Mononuclear cell (primary cell): Measurements from ENCODE around the gene AFF3. TPM values are rescaled to one million over a fixed set of nuclear protein-coding genes. Genes with fewer than 3 reads are reported as not detected.
"Not testable (repeated sequence)": the region's sequence is repeated elsewhere in the genome, so short reads cannot be mapped to it uniquely, and the experiment has no call there.

Experiments used
- H3K27me3 ChIP-seq: 2 replicates; pipeline ENCODE4 v1.6.0; 2011; ENCODE audit warnings: low read length, control low read depth; ENCODE audit not compliant: insufficient read depth
- H3K4me1 ChIP-seq: 2 replicates; pipeline ENCODE4 v1.5.1; 2011; ENCODE audit warnings: mild to moderate bottlenecking, low read length, control low read depth; ENCODE audit not compliant: insufficient read depth
- H3K4me3 ChIP-seq: 2 replicates; pipeline ENCODE4 v1.5.1; 2011; ENCODE audit warnings: mild to moderate bottlenecking, low read length, moderate library complexity
- H3K9me3 ChIP-seq: 2 replicates; pipeline ENCODE4 v1.5.1; 2011; ENCODE audit warnings: low read depth, mild to moderate bottlenecking, control low read depth, low read length
- total RNA-seq: library from RNA; depleted of rRNA; stranded (reverse); fragments of >200 nt; gene quantifications from one replicate; pipeline ENCODE4 v1.2.3, GENCODE V29; 2012

The AFF3 gene
- total RNA-seq, 1 donor: 21.9 TPM

GRCh38 chr2:99956232-99957030 is 186.0 kb downstream of the AFF3 start:
- Histone ChIP-seq H3K4me3 (no peak overlapping the region), H3K9me3 (no peaks in the 10 kb centered on the region), H3K27me3 (no peaks in the 10 kb centered on the region), H3K4me1 (peaks cover 5% of the 10 kb centered on the region)

- Histone ChIP-seq H3K27me3 (no peaks in the 10 kb centered on the region), H3K4me1 (peaks cover 5% of the 10 kb centered on the region), H3K9me3 (no peaks in the 10 kb centered on the region), H3K4me3 (no peak overlapping the region)
These were observed 188.6 kb downstream of the AFF3 start for GRCh38 chr2:99953750-99954149.

DNA sequence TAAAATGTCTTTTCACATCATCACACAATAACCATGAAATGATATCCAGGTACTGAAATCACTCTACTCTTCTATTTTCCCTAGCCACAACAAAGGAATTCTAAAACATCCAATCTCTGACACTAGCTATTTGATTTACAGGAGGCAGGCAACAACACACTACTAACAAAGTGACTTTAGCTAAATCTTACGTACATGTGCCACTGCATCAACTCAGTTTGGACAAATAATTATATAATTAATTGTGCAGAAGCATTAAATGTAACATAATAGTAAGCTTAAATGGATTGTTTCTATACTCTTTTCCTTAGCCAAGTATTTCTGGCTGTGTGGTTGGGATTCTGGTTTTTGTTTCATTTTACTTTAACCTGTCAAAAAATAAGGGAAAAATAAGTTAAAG is 192.4 kb downstream of the AFF3 start:
- no peaks in the 10 kb centered on the region for H3K4me1 ChIP-seq
- H3K27me3 ChIP-seq: no peaks in the 10 kb centered on the region
- no peak overlapping the region for H3K4me3 ChIP-seq
- no peaks in the 10 kb centered on the region for H3K9me3 ChIP-seq

DNA sequence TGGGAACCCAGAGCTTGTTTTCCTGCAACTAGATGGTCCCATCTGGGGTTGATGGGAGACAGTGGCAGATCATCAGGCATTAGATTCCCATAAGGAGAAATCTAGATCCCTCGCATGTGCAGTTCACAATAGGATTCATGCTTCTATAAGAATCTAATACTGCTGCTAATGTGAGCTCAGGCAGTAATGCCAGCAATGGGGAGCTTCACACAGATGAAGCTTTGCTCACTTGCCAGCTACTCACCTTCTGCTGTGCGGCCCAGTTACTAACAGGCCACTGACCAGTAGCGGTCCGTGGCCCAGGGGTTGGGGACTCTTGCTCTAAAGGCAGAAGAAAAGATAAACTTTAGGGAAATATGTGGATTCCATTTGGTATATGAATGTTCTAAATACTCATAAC is 192.9 kb downstream of the AFF3 start:
- Histone ChIP-seq H3K27me3 (no peaks in the 10 kb centered on the region), H3K9me3 (no peaks in the 10 kb centered on the region), H3K4me3 (no peak overlapping the region), H3K4me1 (no peaks in the 10 kb centered on the region)

GRCh38 chr2:99948010-99948409 is 194.4 kb downstream of the AFF3 start:
- Histone ChIP-seq H3K9me3 (no peaks in the 10 kb centered on the region), H3K27me3 (no peaks in the 10 kb centered on the region), H3K4me1 (no peaks in the 10 kb centered on the region), H3K4me3 (no peak overlapping the region)

DNA sequence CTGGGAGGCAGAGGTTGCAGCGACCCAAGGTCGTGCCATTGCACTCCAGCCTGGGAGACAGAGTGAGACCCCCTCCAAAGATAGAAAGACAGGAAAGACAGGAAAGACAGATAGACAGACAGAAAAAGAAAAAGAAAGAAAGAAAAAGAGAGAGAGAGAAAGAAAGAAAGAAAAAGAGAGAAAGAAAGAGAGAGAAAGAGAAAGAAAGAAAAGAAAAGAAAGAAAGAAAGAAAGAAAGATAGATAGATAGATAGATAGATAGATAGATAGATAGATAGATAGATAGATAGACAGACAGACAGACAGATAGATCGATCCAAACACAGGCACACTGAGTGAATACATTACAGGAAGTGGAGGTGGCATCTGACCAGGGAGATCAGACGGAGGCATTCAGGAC is 195.0 kb downstream of the AFF3 start:
- not testable (repeated sequence) for H3K4me1 ChIP-seq, H3K27me3 ChIP-seq, H3K4me3 ChIP-seq, H3K9me3 ChIP-seq

- no peaks in the 10 kb centered on the region for H3K27me3 ChIP-seq
- no peaks in the 10 kb centered on the region for H3K9me3 ChIP-seq
- no peak overlapping the region for H3K4me3 ChIP-seq
- H3K4me1 ChIP-seq: no peaks in the 10 kb centered on the region
These were observed 198.4 kb downstream of the AFF3 start for GRCh38 chr2:99944019-99944418.

DNA sequence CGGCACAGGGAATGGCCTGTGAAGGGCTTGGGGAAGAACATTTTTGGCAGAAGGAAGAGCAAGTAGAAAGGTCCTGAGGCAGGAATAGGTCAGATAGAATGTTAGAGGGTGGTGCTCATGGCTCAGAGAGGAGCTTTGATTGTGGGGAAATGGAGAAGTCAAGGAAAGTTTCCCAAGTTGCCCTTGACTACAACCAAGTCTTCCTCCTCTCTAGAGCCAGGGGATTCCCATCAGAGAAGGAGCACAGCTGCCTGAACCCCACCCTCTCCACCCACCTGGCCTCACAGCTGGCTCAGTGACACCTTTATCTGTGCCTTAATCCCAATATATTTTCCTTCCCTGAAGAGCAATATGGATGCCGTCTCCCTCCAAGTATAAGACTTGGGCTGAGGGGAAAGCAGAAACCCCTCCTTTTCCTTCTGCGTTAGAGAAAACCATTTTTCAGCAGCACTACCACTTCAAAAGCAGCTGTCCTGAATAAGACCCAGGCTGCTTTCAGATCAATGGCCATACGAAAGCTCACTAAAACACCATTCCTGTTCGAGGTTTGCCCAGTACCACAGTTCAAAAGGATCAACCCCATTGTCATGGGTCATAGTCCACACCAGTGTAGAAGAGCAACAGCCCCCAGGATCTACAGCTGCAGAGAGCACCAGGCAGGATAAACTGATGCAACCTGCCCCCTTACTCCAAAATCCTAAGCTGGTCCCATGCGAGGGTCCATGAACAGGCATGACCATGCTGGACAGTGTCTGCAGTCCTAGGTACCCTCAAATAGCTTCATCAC is 199.6 kb downstream of the AFF3 start:
- Histone ChIP-seq H3K27me3 (no peaks in the 10 kb centered on the region), H3K4me1 (no peaks in the 10 kb centered on the region), H3K9me3 (no peaks in the 10 kb centered on the region), H3K4me3 (no peak overlapping the region)

DNA sequence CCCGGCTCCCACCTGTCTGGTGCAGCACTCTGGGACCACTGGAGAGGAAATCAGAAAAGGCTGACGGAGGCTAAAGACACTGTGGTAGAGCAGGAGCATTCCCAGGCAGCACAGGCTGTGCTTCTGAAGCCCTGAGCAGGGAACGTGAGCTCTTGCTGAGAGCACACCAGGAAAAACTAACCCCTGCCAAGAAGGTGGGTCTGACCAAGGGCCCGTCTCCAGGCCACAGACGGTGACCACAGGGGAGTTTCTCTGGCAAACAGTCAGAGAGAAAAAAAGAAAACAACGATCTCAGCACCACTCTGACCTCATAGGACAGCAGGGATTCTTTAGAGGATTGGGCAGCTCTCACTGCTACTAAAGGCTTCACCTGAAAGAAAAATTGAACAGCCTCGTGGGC is 201.4 kb downstream of the AFF3 start:
- Histone ChIP-seq H3K9me3 (no peaks in the 10 kb centered on the region), H3K27me3 (no peaks in the 10 kb centered on the region), H3K4me3 (no peak overlapping the region), H3K4me1 (no peaks in the 10 kb centered on the region)

GRCh38 chr2:99939135-99939534 is 203.3 kb downstream of the AFF3 start:
- no peaks in the 10 kb centered on the region for H3K4me1 ChIP-seq
- H3K4me3 ChIP-seq: no peak overlapping the region
- no peaks in the 10 kb centered on the region for H3K27me3 ChIP-seq
- H3K9me3 ChIP-seq: no peaks in the 10 kb centered on the region

DNA sequence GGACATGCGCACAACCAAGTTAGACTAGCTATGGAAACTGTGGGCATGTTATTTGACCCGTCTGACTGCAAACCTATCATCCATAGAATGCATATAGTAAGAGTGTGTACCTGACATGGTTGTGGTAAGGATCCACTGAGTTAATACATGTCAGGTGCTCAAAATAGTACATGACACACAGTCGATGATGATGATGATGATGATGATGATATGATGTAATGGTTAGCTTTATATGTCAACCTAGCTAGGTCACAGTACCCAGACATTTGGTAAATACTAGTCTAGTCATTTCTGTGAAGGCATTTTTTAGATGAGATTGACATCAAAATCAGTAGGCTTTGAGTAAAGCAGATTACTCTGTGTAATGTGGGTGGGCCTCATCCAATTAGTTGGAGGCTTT is 204.1 kb downstream of the AFF3 start:
- Histone ChIP-seq H3K9me3 (no peaks in the 10 kb centered on the region), H3K4me3 (no peak overlapping the region), H3K27me3 (no peaks in the 10 kb centered on the region), H3K4me1 (no peaks in the 10 kb centered on the region)

DNA sequence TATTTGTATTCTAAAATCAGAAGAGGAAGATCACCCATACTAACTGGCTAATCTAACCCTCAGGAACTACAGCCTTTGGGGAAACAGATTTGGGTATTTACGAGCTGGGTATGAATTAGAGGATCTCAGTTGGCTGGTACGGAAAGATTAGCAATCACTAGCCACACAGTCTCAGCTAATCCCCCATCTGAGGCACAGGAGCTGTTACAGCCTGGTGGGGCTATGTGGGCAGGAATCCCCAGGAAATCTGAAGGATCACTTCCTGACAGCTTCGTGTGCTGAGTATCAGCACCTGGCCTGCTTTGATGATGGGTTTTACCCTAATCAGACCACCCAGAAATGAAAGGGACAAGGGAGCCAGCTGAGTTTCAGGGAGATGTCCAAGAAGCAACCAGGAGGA is 206.3 kb downstream of the AFF3 start:
- Histone ChIP-seq H3K4me3 (no peak overlapping the region), H3K27me3 (no peaks in the 10 kb centered on the region), H3K4me1 (no peaks in the 10 kb centered on the region), H3K9me3 (no peaks in the 10 kb centered on the region)

DNA sequence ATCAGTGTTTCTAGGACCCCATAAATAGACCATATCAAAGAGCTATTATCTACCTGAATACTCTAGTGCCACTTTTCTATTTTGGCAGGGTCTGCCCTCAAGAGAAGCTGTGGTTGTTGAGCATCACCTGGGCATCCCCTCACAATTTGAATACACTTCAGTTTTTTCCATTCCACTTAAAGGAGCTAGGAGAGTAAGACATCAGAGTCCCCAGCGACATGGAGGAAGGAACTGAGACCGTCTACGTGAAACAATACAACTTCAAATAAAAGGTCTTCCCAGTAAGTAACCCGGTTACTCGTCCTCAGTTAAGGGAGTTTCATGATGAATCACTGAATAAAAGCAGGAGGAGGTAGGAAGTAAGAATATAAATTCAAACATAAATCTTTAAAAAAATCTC is 206.7 kb downstream of the AFF3 start:
- H3K27me3 ChIP-seq: no peaks in the 10 kb centered on the region
- no peaks in the 10 kb centered on the region for H3K9me3 ChIP-seq
- H3K4me1 ChIP-seq: no peaks in the 10 kb centered on the region
- no peak overlapping the region for H3K4me3 ChIP-seq

- Histone ChIP-seq H3K9me3 (no peaks in the 10 kb centered on the region), H3K27me3 (no peaks in the 10 kb centered on the region), H3K4me1 (peaks cover under 1% of the 10 kb centered on the region), H3K4me3 (no peak overlapping the region)
These were observed 208.3 kb downstream of the AFF3 start for GRCh38 chr2:99933894-99934650.

DNA sequence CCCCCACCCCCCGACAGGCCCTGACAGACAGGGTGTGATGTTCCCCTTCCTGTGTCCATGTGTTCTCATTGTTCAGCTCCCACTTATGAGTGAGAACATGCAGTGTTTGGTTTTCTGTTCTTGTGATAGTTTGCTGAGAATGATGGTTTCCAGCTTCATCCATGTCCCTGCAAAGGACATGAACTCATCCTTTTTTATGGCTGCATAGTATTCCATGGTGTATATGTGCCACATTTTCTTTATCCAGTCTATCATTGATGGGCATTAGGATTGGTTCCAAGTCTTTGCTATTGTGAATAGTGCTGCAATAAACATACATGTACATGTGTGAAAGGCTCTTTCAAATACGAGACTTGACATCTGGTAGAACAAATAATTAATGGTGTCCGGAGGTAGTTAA is 208.9 kb downstream of the AFF3 start:
- H3K4me3 ChIP-seq, H3K9me3 ChIP-seq, H3K27me3 ChIP-seq, H3K4me1 ChIP-seq: not testable (repeated sequence)
